ENCODE results near the gene CHRFAM7A.
"Not testable (repeated sequence)": the region's sequence is repeated elsewhere in the genome, so short reads cannot be mapped to it uniquely, and the experiment has no call there.

GRCh38 chr15:30438348-30438747 lies 45.0 kb upstream of the CHRFAM7A start:
- TF ChIP-seq EP300, POLR2A, CTCF, POLR2AphosphoS5 (IDR thresholded peaks at IDR 0.05): not testable (repeated sequence)
